ENCODE measurements around the gene ZNF618.
A peak's percentile ranks its signal among the peaks of the same experiment; 100 is the strongest.

Gene ZNF618

GRCh38 chr9:114086607-114087006 is 210.5 kb downstream of the ZNF618 start:
- Mint-ChIP-seq H3K27ac (no peak overlapping the region), H3K4me1 (no peaks in the 10 kb centered on the region), H3K36me3 (no peaks in the 10 kb centered on the region)

DNA sequence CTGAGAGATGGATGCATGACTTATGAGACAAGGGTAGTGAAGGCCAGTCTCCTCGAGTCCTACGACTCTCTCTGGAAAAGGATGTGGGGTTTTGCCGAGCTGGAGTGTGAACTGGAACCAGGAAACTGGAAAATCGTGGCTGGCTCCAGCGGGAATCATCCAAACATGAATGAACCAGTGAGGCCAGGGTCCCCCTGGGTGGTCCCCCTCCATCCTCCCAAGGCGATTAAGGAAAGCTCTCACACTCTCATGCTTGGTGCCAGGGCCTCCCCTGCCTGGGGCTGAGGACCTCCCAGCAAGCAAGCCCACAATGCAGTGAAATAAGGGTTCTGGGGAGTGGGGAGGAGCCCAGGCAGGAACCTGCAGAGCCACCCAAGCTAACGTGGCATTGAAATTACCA is 211.6 kb downstream of the ZNF618 start:
- Mint-ChIP-seq H3K27me3 (peaks cover 2% of the 10 kb centered on the region), H3K9me3 (no peaks in the 10 kb centered on the region), H3K4me3 (no peak overlapping the region), H3K27ac (no peak overlapping the region), H3K36me3 (no peaks in the 10 kb centered on the region), H3K4me1 (no peaks in the 10 kb centered on the region)

More at GRCh38 chr9:114086607-114087006, 210.5 kb downstream of the ZNF618 start:
- Mint-ChIP-seq H3K9me3 (no peaks in the 10 kb centered on the region), H3K27me3 (peaks cover 1% of the 10 kb centered on the region), H3K4me3 (no peak overlapping the region)

- H3K4me3 Mint-ChIP-seq: no peak overlapping the region
- no peak overlapping the region for H3K27ac Mint-ChIP-seq
- H3K36me3 Mint-ChIP-seq: no peaks in the 10 kb centered on the region
- H3K27me3 Mint-ChIP-seq: peaks cover 5% of the 10 kb centered on the region
- no peaks in the 10 kb centered on the region for H3K9me3 Mint-ChIP-seq
- no peaks in the 10 kb centered on the region for H3K4me1 Mint-ChIP-seq
Observed at GRCh38 chr9:114088571-114089170, 212.6 kb downstream of the ZNF618 start.

- Mint-ChIP-seq H3K36me3 (no peaks in the 10 kb centered on the region), H3K4me1 (no peaks in the 10 kb centered on the region), H3K27ac (no peak overlapping the region)
Observed at GRCh38 chr9:114089206-114089840, 213.2 kb downstream of the ZNF618 start.

GRCh38 chr9:114090798-114091197 is 214.7 kb downstream of the ZNF618 start:
- Mint-ChIP-seq H3K4me3 (no peak overlapping the region), H3K4me1 (no peaks in the 10 kb centered on the region), H3K27ac (no peak overlapping the region)

More at GRCh38 chr9:114089206-114089840, 213.2 kb downstream of the ZNF618 start:
- H3K9me3 Mint-ChIP-seq: no peaks in the 10 kb centered on the region
- H3K4me3 Mint-ChIP-seq: no peak overlapping the region
- peaks cover 6% of the 10 kb centered on the region for H3K27me3 Mint-ChIP-seq

DNA sequence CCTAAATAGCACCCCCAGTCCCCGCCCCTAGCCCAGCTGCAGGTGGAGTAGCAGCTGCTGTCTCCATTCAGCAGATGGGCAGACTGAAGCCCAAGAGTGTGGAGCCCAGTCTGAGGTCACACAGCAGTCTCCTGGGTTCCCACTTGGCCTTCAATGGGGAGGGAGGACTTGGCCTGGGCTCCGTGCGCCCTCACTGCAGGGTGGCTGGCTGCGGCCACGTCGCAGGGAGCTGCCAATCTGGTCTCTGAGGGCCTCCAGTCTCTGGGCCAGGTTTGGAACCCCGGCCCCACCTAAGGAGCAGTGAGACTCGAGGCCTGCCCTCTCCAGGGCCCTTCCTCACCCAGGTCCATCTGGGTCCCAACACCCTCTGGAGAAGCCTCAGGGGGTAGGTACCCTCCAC is 215.6 kb downstream of the ZNF618 start:
- H3K27ac Mint-ChIP-seq: no peak overlapping the region
- H3K27me3 Mint-ChIP-seq: peaks cover 12% of the 10 kb centered on the region
- no peaks in the 10 kb centered on the region for H3K9me3 Mint-ChIP-seq
- peaks cover 6% of the 10 kb centered on the region for H3K4me1 Mint-ChIP-seq
- H3K4me3 Mint-ChIP-seq: no peak overlapping the region
- H3K36me3 Mint-ChIP-seq: no peaks in the 10 kb centered on the region

More at GRCh38 chr9:114090798-114091197, 214.7 kb downstream of the ZNF618 start:
- Mint-ChIP-seq H3K36me3 (no peaks in the 10 kb centered on the region), H3K27me3 (peaks cover 5% of the 10 kb centered on the region), H3K9me3 (no peaks in the 10 kb centered on the region)

GRCh38 chr9:114092336-114092735 is 216.2 kb downstream of the ZNF618 start:
- peaks cover 14% of the 10 kb centered on the region for H3K27me3 Mint-ChIP-seq
- H3K9me3 Mint-ChIP-seq: no peaks in the 10 kb centered on the region

DNA sequence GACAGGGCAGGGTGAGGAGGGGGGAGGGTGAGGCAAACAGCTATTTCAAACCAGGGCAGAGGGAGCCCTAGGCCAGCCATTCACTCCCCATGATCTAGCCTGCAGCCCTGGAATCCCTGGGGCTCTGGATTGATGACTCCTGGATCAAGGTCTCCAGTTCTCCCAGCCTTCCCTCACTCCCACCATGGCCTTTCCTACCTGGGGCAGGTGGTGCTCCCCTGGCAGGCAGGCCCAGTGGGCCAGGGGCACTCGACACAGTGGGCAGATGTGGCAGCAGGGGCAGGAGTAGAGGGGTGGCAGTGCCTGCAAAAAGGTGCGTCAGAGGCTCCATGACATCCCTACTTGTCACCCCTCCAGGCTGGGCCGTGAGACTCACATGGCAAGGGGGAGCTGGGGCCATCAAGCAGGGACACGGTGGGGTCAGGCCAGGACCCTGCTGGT is 216.9 kb downstream of the ZNF618 start:
- H3K27me3 Mint-ChIP-seq: peaks cover 18% of the 10 kb centered on the region
- H3K36me3 Mint-ChIP-seq: no peaks in the 10 kb centered on the region
- H3K4me3 Mint-ChIP-seq: no peak overlapping the region
- no peak overlapping the region for H3K27ac Mint-ChIP-seq
- H3K9me3 Mint-ChIP-seq: no peaks in the 10 kb centered on the region
- peaks cover 13% of the 10 kb centered on the region for H3K4me1 Mint-ChIP-seq

More at GRCh38 chr9:114092336-114092735, 216.2 kb downstream of the ZNF618 start:
- peaks cover 8% of the 10 kb centered on the region for H3K4me1 Mint-ChIP-seq
- H3K27ac Mint-ChIP-seq: no peak overlapping the region
- H3K4me3 Mint-ChIP-seq: no peak overlapping the region
- H3K36me3 Mint-ChIP-seq: no peaks in the 10 kb centered on the region

- H3K27me3 Mint-ChIP-seq: peaks cover 19% of the 10 kb centered on the region
- peaks cover 13% of the 10 kb centered on the region for H3K4me1 Mint-ChIP-seq
- no peaks in the 10 kb centered on the region for H3K9me3 Mint-ChIP-seq
- no peak overlapping the region for H3K27ac Mint-ChIP-seq
- no peak overlapping the region for H3K4me3 Mint-ChIP-seq
- H3K36me3 Mint-ChIP-seq: no peaks in the 10 kb centered on the region
Observed at GRCh38 chr9:114093761-114094505, 217.8 kb downstream of the ZNF618 start.

GRCh38 chr9:114094971-114095370 is 218.9 kb downstream of the ZNF618 start:
- H3K9me3 Mint-ChIP-seq: no peaks in the 10 kb centered on the region
- H3K36me3 Mint-ChIP-seq: no peaks in the 10 kb centered on the region
- peaks cover 22% of the 10 kb centered on the region for H3K27me3 Mint-ChIP-seq
- H3K27ac Mint-ChIP-seq: no peak overlapping the region
- H3K4me1 Mint-ChIP-seq: peaks cover 13% of the 10 kb centered on the region
- no peak overlapping the region for H3K4me3 Mint-ChIP-seq

- Mint-ChIP-seq H3K4me1 (peaks cover 13% of the 10 kb centered on the region), H3K4me3 (no peak overlapping the region), H3K27ac (no peak overlapping the region), H3K9me3 (no peaks in the 10 kb centered on the region), H3K27me3 (peaks cover 24% of the 10 kb centered on the region), H3K36me3 (no peaks in the 10 kb centered on the region)
Observed at GRCh38 chr9:114096041-114096511, 220.0 kb downstream of the ZNF618 start.

GRCh38 chr9:114096866-114097612 is 220.9 kb downstream of the ZNF618 start:
- peaks cover 24% of the 10 kb centered on the region for H3K27me3 Mint-ChIP-seq
- H3K36me3 Mint-ChIP-seq: no peaks in the 10 kb centered on the region
- peaks cover 5% of the 10 kb centered on the region for H3K9me3 Mint-ChIP-seq
- peak overlapping the region; percentile 65 for H3K4me3 Mint-ChIP-seq
- H3K4me1 Mint-ChIP-seq: peaks cover 13% of the 10 kb centered on the region
- no peak overlapping the region for H3K27ac Mint-ChIP-seq

- no peak overlapping the region for H3K27ac Mint-ChIP-seq
- no peaks in the 10 kb centered on the region for H3K36me3 Mint-ChIP-seq
- H3K9me3 Mint-ChIP-seq: peaks cover 5% of the 10 kb centered on the region
- peaks cover 26% of the 10 kb centered on the region for H3K27me3 Mint-ChIP-seq
- peaks cover 13% of the 10 kb centered on the region for H3K4me1 Mint-ChIP-seq
- H3K4me3 Mint-ChIP-seq: peak overlapping the region; percentile 65
Observed at GRCh38 chr9:114097613-114098020, 221.5 kb downstream of the ZNF618 start.

DNA sequence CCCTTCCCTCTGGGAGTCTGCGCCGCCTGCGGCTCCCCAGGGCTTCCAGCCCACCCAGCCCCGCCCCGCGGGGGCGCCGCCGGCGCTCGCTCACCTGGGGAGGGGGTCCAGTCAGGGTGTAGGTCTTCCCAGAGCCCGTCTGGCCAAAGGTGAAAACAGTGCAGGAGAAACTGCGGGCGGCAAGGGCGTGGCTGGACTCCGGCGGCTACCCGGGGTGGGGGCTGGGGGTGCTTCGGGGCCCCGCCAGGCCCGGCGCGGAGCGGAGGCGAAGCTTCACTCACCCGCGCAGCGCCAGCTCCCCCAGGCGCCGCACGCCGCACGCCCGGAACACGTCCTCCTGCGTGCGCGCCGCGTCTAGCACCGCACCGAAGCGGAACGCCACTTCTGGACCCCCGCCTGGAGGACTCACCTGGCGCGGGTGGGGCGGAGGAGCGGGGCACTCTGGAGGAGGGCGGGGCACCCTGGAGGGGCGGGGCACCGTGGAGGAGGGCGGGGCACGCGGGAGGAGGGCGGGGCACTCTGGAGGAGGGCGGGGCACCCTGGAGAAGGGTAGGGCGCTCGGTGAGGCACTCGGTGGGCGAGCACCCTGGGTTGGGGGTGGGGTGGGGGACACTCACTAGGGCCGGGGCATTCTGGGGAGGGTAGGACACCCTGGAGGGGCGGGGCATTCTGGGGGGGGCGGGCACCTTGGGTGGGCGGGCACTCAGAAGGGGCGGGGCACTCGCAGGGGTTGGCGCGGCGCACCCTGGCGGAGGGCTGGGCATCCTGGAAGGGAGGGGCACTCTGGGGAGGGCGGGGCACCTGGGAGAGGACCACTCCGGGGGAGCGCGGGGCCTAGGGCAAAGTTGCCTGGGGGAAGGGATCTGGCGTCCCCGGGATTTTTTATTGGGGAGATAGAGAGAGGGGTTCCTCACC is 222.2 kb downstream of the ZNF618 start:
- Mint-ChIP-seq H3K4me3 (no peak overlapping the region), H3K9me3 (peaks cover 5% of the 10 kb centered on the region), H3K27me3 (peaks cover 27% of the 10 kb centered on the region), H3K4me1 (peaks cover 13% of the 10 kb centered on the region), H3K36me3 (no peaks in the 10 kb centered on the region), H3K27ac (no peak overlapping the region)

Measured in activated naive CD4-positive, alpha-beta T cell treated with anti-CD3 and anti-CD28 coated beads, Interleukin-2, amount 50 U/mL, for 24 hours (primary cell).